Esophagus squamous epithelium (tissue), 5 donors: ENCODE results near the gene STAT1. TPM values are rescaled to one million over a fixed set of nuclear protein-coding genes. Genes with fewer than 3 reads are reported as not detected.
A peak's percentile ranks its signal among the peaks of the same experiment; 100 is the strongest.
"Not testable (repeated sequence)": the region's sequence is repeated elsewhere in the genome, so short reads cannot be mapped to it uniquely, and the experiment has no call there.

Experiments
- DNase-seq: peaks from one replicate; lab custom pipeline; 2025; lab: John Stamatoyannopoulos, UW
- H3K27ac ChIP-seq, 4 donors: fragments of 200-600 bp; sonication (generic); one replicate each; pipeline ENCODE4 v1.5.1; 2016 to 2019; ENCODE audit warnings: mild to moderate bottlenecking in 1 of 4
- H3K27me3 ChIP-seq, 4 donors: fragments of 200-600 bp; sonication (generic); 1 replicate in 3 of 4; 2 replicates in 1 of 4; pipeline versions ENCODE4 v1.5.1 to v1.6.0; 2017 to 2021; ENCODE audit warnings: antibody characterized with exemption in 1 of 4
- H3K36me3 ChIP-seq, 3 donors: fragments of 200-600 bp; sonication (generic); one replicate each; pipeline ENCODE4 v1.5.1; 2016 to 2019
- H3K4me1 ChIP-seq, 3 donors: fragments of 200-600 bp; sonication (generic); one replicate each; pipeline ENCODE4 v1.5.1; 2017 to 2019
- H3K4me3 ChIP-seq, 4 donors: fragments of 200-600 bp; sonication (generic); 1 replicate in 3 of 4; 2 replicates in 1 of 4; pipeline ENCODE4 v1.5.1; 2016 to 2019; ENCODE audit warnings: mild to moderate bottlenecking in 2 of 4, moderate library complexity in 1 of 4
- H3K9me3 ChIP-seq, 3 donors: fragments of 200-600 bp; sonication (generic); one replicate each; pipeline ENCODE4 v1.5.1; 2016 to 2019
- CTCF ChIP-seq, 6 experiments: fragments of 450-650 bp in 4 of 6; fragments of 200-600 bp in 2 of 6; sonication (generic) in 2 of 6; IDR thresholded peaks; one replicate each; pipeline ENCODE4 v1.5.1; 2016 to 2019; ENCODE audit warnings: antibody characterized with exemption in 6 of 6, mild to moderate bottlenecking in 4 of 6, moderate library complexity in 4 of 6
- POLR2A ChIP-seq, 4 donors: fragments of 450-650 bp; IDR thresholded peaks; one replicate each; pipeline ENCODE4 v1.6.1; 2017; ENCODE audit warnings: antibody characterized with exemption in 4 of 4, mild to moderate bottlenecking in 4 of 4, moderate library complexity in 3 of 4
- WGBS, 2 donors: methylation state at CpG; one replicate each; pipeline ENCODE4 v1.1.5; 2018; 5-methylcytosine and 5-hydroxymethylcytosine counted together
- intact Hi-C: fragments of 100-400 bp; cut with DNase I; formaldehyde crosslinking; loops from one replicate; pipeline ENCODE4 v1.15.0; 2022
- total RNA-seq, 4 donors: library from RNA; depleted of rRNA; stranded (reverse); fragments of >200 nt; gene quantifications; one replicate each; pipeline ENCODE4 v1.1.0, GENCODE V29; 2016
- donor health status: DM: yes; HTN: yes; CAD: no.

STAT1 gene
- total RNA-seq, 4 donors from 2014 or later = 23.6 to 58.9 (median 36.1) TPM

- TF ChIP-seq POLR2A (IDR thresholded peaks at IDR 0.05) (no peak), CTCF (IDR thresholded peaks at IDR 0.05) (no peak)
- Histone ChIP-seq H3K4me1 (peaks cover 4 to 14% (median 5%) of the 10 kb centered on the region in 3 donors), H3K4me3 (no peak overlapping the region), H3K9me3 (no peaks in the 10 kb centered on the region), H3K27ac (peak overlapping the region in 2 of 4 donors; percentile 66 to 73), H3K36me3 (peaks cover 21 to 99% (median 81%) of the 10 kb centered on the region in 3 donors), H3K27me3 (no peaks in the 10 kb centered on the region)
- 84 to 90% methylated on average over 9 of the region's 9 CpGs for WGBS, 2 donors
- intact Hi-C loops = no loop called here
- no peak for DNase-seq
Measured at GRCh38 chr2:190999949-191000665, 13.9 kb downstream of the STAT1 start.

GRCh38 chr2:190999058-190999457 lies 14.9 kb downstream of the STAT1 start:
- Histone ChIP-seq H3K36me3 (peaks cover 23 to 99% (median 84%) of the 10 kb centered on the region in 3 donors), H3K4me3 (no peak overlapping the region), H3K27me3 (no peaks in the 10 kb centered on the region), H3K4me1 (peaks cover 4 to 14% (median 5%) of the 10 kb centered on the region in 3 donors), H3K27ac (no peak overlapping the region), H3K9me3 (no peaks in the 10 kb centered on the region)
- WGBS, 2 donors = 88% methylated on average over 7 of the region's 7 CpGs
- no peak for DNase-seq
- intact Hi-C loops = no loop called here
- TF ChIP-seq CTCF (IDR thresholded peaks at IDR 0.05) = no peak
- TF ChIP-seq POLR2A (IDR thresholded peaks at IDR 0.05) = no peak

- H3K36me3 ChIP-seq = peaks cover 15 to 99% (median 82%) of the 10 kb centered on the region in 3 donors
- TF ChIP-seq CTCF (IDR thresholded peaks at IDR 0.05) = no peak
- no peak for TF ChIP-seq POLR2A (IDR thresholded peaks at IDR 0.05)
- 70 to 77% methylated on average over 8 of the region's 8 CpGs for WGBS, 2 donors
- H3K27me3 ChIP-seq = no peaks in the 10 kb centered on the region
- DNase-seq = no peak
- intact Hi-C loops = no loop called here
- peaks cover 4 to 14% (median 5%) of the 10 kb centered on the region in 3 donors for H3K4me1 ChIP-seq
- H3K27ac ChIP-seq = no peak overlapping the region
- H3K4me3 ChIP-seq = no peak overlapping the region
- no peaks in the 10 kb centered on the region for H3K9me3 ChIP-seq
Measured at GRCh38 chr2:190997526-190998113, 16.4 kb downstream of the STAT1 start.

GRCh38 chr2:190996947-190997346 lies 17.0 kb downstream of the STAT1 start:
- intact Hi-C loops = no loop called here
- DNase-seq = no peak
- Histone ChIP-seq H3K27ac (no peak overlapping the region), H3K9me3 (no peaks in the 10 kb centered on the region), H3K36me3 (peaks cover 15 to 99% (median 83%) of the 10 kb centered on the region in 3 donors), H3K4me1 (peaks cover 4 to 14% (median 5%) of the 10 kb centered on the region in 3 donors), H3K27me3 (no peaks in the 10 kb centered on the region), H3K4me3 (no peak overlapping the region)
- WGBS, 2 donors = 81 to 84% methylated on average over 5 of the region's 5 CpGs
- TF ChIP-seq CTCF (IDR thresholded peaks at IDR 0.05) = no peak
- no peak for TF ChIP-seq POLR2A (IDR thresholded peaks at IDR 0.05)

- peaks cover 2 to 11% (median 4%) of the 10 kb centered on the region in 3 donors for H3K4me1 ChIP-seq
- TF ChIP-seq POLR2A (IDR thresholded peaks at IDR 0.05) = no peak
- peak in 5 of 6 experiments; percentile 19 to 40 (median 34) for TF ChIP-seq CTCF (IDR thresholded peaks at IDR 0.05)
- DNase-seq = no peak
- H3K27me3 ChIP-seq = no peaks in the 10 kb centered on the region
- no peaks in the 10 kb centered on the region for H3K9me3 ChIP-seq
- intact Hi-C loops = no loop called here
- WGBS, 2 donors = 85 to 94% methylated on average over 2 to 5 of the region's 5 CpGs
- H3K36me3 ChIP-seq = peaks cover 15 to 99% (median 79%) of the 10 kb centered on the region in 3 donors
- no peak overlapping the region for H3K27ac ChIP-seq
- H3K4me3 ChIP-seq = no peak overlapping the region
Measured at GRCh38 chr2:190996338-190996946, 17.5 kb downstream of the STAT1 start.

- intact Hi-C loops, H3K27ac ChIP-seq, H3K4me3 ChIP-seq, H3K4me1 ChIP-seq, DNase-seq, H3K9me3 ChIP-seq, H3K27me3 ChIP-seq: not testable (repeated sequence)
- WGBS, 2 donors = 58 to 78% methylated on average over 3 of the region's 3 CpGs
- H3K36me3 ChIP-seq = peaks cover 19 to 100% (median 80%) of the 10 kb centered on the region in 3 donors
Measured at GRCh38 chr2:190995315-190995714, 18.7 kb downstream of the STAT1 start.
